ENCODE measurements around the gene FRMPD1.

Gene FRMPD1

GRCh38 chr9:37796232-37796631, 145.5 kb downstream of the FRMPD1 start (continued):
- TF ChIP-seq TSHZ2 (CRISPR knock-in tag; IDR thresholded peaks at IDR 0.05) (no peak), ZC3H10 (CRISPR knock-in tag; IDR thresholded peaks at IDR 0.05) (no peak), TCF4 (CRISPR knock-in tag; IDR thresholded peaks at IDR 0.05; ENCODE audit: borderline replicate concordance) (no peak), ZNF8 (CRISPR knock-in tag; IDR thresholded peaks at IDR 0.05) (no peak), CSDC2 (CRISPR knock-in tag; IDR thresholded peaks at IDR 0.05) (no peak)

Data from SK-N-SH treated with all-trans-retinoic acid at 6 μM for 48 hours (cell line).